GM12878 (cell line): ENCODE measurements around the gene CREB3L1. TPM values are rescaled to one million over a fixed set of nuclear protein-coding genes. Genes with fewer than 3 reads are reported as not detected.

Source experiments
- ATAC-seq: fragments of 200-7000 bp; cut with Tn5 transposase; 3 replicates; pipeline ENCODE4 v1.9.1; 2020; ENCODE audit warnings: mild to moderate bottlenecking, moderate library complexity
- BruUV-seq: library from RNA; stranded (reverse); fragments of 400-500 nt; replicated peaks from 2 replicates; lab custom pipeline; 2021; lab: Mats Ljungman, UMichigan
- CTCF ChIA-PET: fragments of 300-600 bp; sonication (Branson Sonifier 250); formaldehyde crosslinking; extraction: SDS; loops from one replicate; lab custom pipeline; 2021; ENCODE audit warnings: inconsistent platforms; lab: Yijun Ruan, JAX
- POLR2A ChIA-PET: fragments of 350-600 bp; formaldehyde crosslinking; extraction: SDS; loops from one replicate; lab custom pipeline; 2021; ENCODE audit warnings: inconsistent platforms; lab: Charles Lee
- RAD21 ChIA-PET: fragments of 300-600 bp; sonication (Branson Sonifier 250); formaldehyde crosslinking; loops from one replicate; lab custom pipeline; 2023; ENCODE audit warnings: antibody characterized with exemption; ENCODE audit not compliant: unreplicated experiment; lab: Charles Lee
- SMC1A ChIA-PET: fragments of 300-600 bp; sonication (Branson Sonifier 250); formaldehyde crosslinking; loops from one replicate; lab custom pipeline; 2023; ENCODE audit not compliant: unreplicated experiment, uncharacterized antibody; lab: Charles Lee
- DNase-seq: peaks from one replicate; pipeline ENCODE4 v3.0.0-alpha.2; 2011; ENCODE audit warnings: low read depth, low spot score
- FAIRE-seq: peaks from 3 replicates; lab custom pipeline; 2011; peaks lifted over from hg19 to GRCh38; lab: Jason Lieb, UNC
- H2AFZ ChIP-seq: 2 replicates; pipeline ENCODE4 v1.6.0; 2011; ENCODE audit warnings: low read depth, low read length, control low read depth; ENCODE audit not compliant: control insufficient read depth
- H3K27ac ChIP-seq: 2 replicates; pipeline ENCODE4 v1.5.1; 2011; ENCODE audit warnings: control low read depth; ENCODE audit not compliant: control insufficient read depth, insufficient read depth
- H3K27me3 ChIP-seq, 2 experiments: replicated peaks in 1 of 2; 2 replicates each; pipeline versions ENCODE4 v1.6.0 to v1.6.1; 2011; ENCODE audit warnings: low read length in 1 of 2; ENCODE audit not compliant: control insufficient read depth in 2 of 2, insufficient read depth in 2 of 2
- H3K36me3 ChIP-seq, 2 experiments: 2 replicates each; pipeline ENCODE4 v1.5.1; 2011; ENCODE audit warnings: low read length in 1 of 2; ENCODE audit not compliant: control insufficient read depth in 2 of 2, insufficient read depth in 2 of 2
- H3K4me1 ChIP-seq: 2 replicates; pipeline ENCODE4 v1.6.1; 2011; ENCODE audit warnings: mild to moderate bottlenecking, low read length, moderate library complexity, mixed read lengths; ENCODE audit not compliant: control insufficient read depth, insufficient read depth
- H3K4me2 ChIP-seq: 2 replicates; pipeline ENCODE4 v1.6.0; 2011; ENCODE audit warnings: control low read depth; ENCODE audit not compliant: control insufficient read depth, insufficient read depth
- H3K4me3 ChIP-seq: fragments of 200-600 bp; sonication (generic); 2 replicates; pipeline ENCODE4 v1.5.1; 2016
- H3K79me2 ChIP-seq: 2 replicates; pipeline ENCODE4 v1.6.0; 2011; ENCODE audit warnings: low read length; ENCODE audit not compliant: control insufficient read depth, insufficient read depth
- H3K9ac ChIP-seq: 2 replicates; pipeline ENCODE4 v1.8.0; 2011; ENCODE audit warnings: low read length, control low read depth, mixed read lengths; ENCODE audit not compliant: control insufficient read depth, insufficient read depth
- H3K9me3 ChIP-seq: replicated peaks from 3 replicates; pipeline ENCODE4 v1.5.1; 2011; ENCODE audit warnings: mild to moderate bottlenecking, low read length; ENCODE audit not compliant: control insufficient read depth, insufficient read depth
- H4K20me1 ChIP-seq: 2 replicates; pipeline ENCODE4 v1.6.0; 2011; ENCODE audit not compliant: control insufficient read depth, insufficient read depth
- BHLHE40 ChIP-seq, 2 experiments: fragments of 450-650 bp in 1 of 2; IDR thresholded peaks; 2 replicates each; pipeline ENCODE4 v1.6.1; 2011 to 2017; ENCODE audit warnings: low read depth in 2 of 2, borderline replicate concordance in 1 of 2, improper control_type of control experiment in 1 of 2, low read length in 1 of 2, mild to moderate bottlenecking in 1 of 2
- E4F1 ChIP-seq: fragments of 450-650 bp; IDR thresholded peaks from 2 replicates; pipeline ENCODE4 v1.6.1; 2018; ENCODE audit warnings: borderline replicate concordance, mild to moderate bottlenecking; ENCODE audit not compliant: partially characterized antibody
- MLLT1 ChIP-seq: fragments of 450-650 bp; IDR thresholded peaks from 2 replicates; pipeline ENCODE4 v1.6.1; 2016; ENCODE audit warnings: mild to moderate bottlenecking
- NBN ChIP-seq: fragments of 450-650 bp; IDR thresholded peaks from 2 replicates; pipeline ENCODE4 v1.6.1; 2016
- PBX3 ChIP-seq: IDR thresholded peaks from 2 replicates; pipeline ENCODE4 v1.6.1; 2011; ENCODE audit warnings: mild to moderate bottlenecking, low read depth, low read length, moderate library complexity; ENCODE audit not compliant: insufficient replicate concordance
- RBBP5 ChIP-seq: fragments of 200-600 bp; sonication (generic); conservative IDR thresholded peaks from 2 replicates; pipeline ENCODE4 v1.6.1; 2016
- SIX5 ChIP-seq: IDR thresholded peaks from 2 replicates; pipeline ENCODE4 v1.6.1; 2011; ENCODE audit warnings: mild to moderate bottlenecking, low read depth, low read length, moderate library complexity; ENCODE audit not compliant: severe bottlenecking
- SKIL ChIP-seq: fragments of 450-650 bp; IDR thresholded peaks from 2 replicates; pipeline ENCODE4 v1.6.1; 2017; ENCODE audit warnings: mild to moderate bottlenecking, low read depth, inconsistent platforms; ENCODE audit not compliant: poor library complexity, severe bottlenecking
- SMARCA5 ChIP-seq: fragments of 450-650 bp; IDR thresholded peaks from 2 replicates; pipeline ENCODE4 v1.6.1; 2017; ENCODE audit warnings: mild to moderate bottlenecking
- SMC3 ChIP-seq: IDR thresholded peaks from 2 replicates; pipeline ENCODE4 v1.6.1; 2011; ENCODE audit warnings: low read length, improper control_type of control experiment, borderline replicate concordance
- SUPT20H ChIP-seq: IDR thresholded peaks from 2 replicates; pipeline ENCODE4 v1.6.1; 2011; ENCODE audit warnings: low read depth, mild to moderate bottlenecking, low read length, moderate library complexity, borderline replicate concordance; ENCODE audit not compliant: control insufficient read depth
- TCF3 ChIP-seq: IDR thresholded peaks from 2 replicates; pipeline ENCODE4 v1.6.1; 2012; ENCODE audit warnings: low read depth, mild to moderate bottlenecking, low read length, borderline replicate concordance; ENCODE audit not compliant: insufficient read depth
- YBX1 ChIP-seq: fragments of 450-650 bp; IDR thresholded peaks from 2 replicates; pipeline ENCODE4 v1.6.1; 2016; ENCODE audit warnings: antibody characterized with exemption
- ZNF274 ChIP-seq: IDR thresholded peaks from one replicate; pipeline ENCODE4 v1.8.0; 2011; ENCODE audit not compliant: insufficient read length, insufficient read depth
- WGBS: methylation state at CpG from one replicate; pipeline ENCODE4 v1.1.6; 2016; ENCODE audit warnings: low lambda C conversion rate; ENCODE audit not compliant: insufficient replicate concordance, insufficient coverage; ENCODE audit errors: missing lambda C conversion rate; 5-methylcytosine and 5-hydroxymethylcytosine counted together
- in situ Hi-C: fragments of 300-500 bp; cut with MboI; formaldehyde crosslinking; loops from 9 replicates; pipeline ENCODE4 v1.14.3; 2018; ENCODE audit warnings: mixed read lengths
- intact Hi-C: fragments of 100-400 bp; cut with micrococcal nuclease; formaldehyde crosslinking; loops from one replicate; pipeline ENCODE4 v1.14.2; 2022; ENCODE audit not compliant: unreplicated experiment
- polyA plus RNA-seq, 11 experiments: library from polyadenylated mRNA; depleted of rRNA in 4 of 11; unstranded in 6 of 11; stranded (reverse) in 5 of 11; fragments of >200 nt; fragmentation: Nextera tagmentation in 4 of 11; fragmentation: Illumina TruSeq in 1 of 11; extraction: Ambion mirVana in 4 of 11; extraction: Trizol in 1 of 11; gene quantifications; 1 replicate in 1 of 11; 2 replicates in 10 of 11; pipeline versions ENCODE4 v1.2.1 to v1.2.3, GENCODE V29; 2011 to 2016; ENCODE audit warnings: inconsistent platforms in 2 of 11, missing spikeins in 2 of 11, low read depth in 1 of 11
- total RNA-seq, 4 experiments: library from RNA; depleted of rRNA in 3 of 4; stranded (reverse); fragments of >200 nt in 3 of 4; fragmentation: Illumina TruSeq in 1 of 4; extraction: Trizol in 1 of 4; gene quantifications; 2 replicates each; pipeline versions ENCODE4 v1.2.1 to v1.2.3, GENCODE V29; 2013 to 2021

Gene CREB3L1
- total and polyA plus RNA-seq, 10 of the 15 experiments (the other 5 are each of a cell fraction or from before 2014, with no cell fraction given) = 0.03 to 1.4 (median 0.22) TPM

- no TSS peak for BruUV-seq
- in situ Hi-C loops = no loop called here
- ATAC-seq (no peak), FAIRE-seq (no peak), DNase-seq (no peak)
- WGBS = 83% methylated on average over 10 of the region's 10 CpGs
- RAD21 ChIA-PET = interaction anchor here (0.7 to 1.3 kb wide), 3 partner anchors 28 to 63 kb away, joined by 3 to 5 read pairs (median 3); partner anchors contain the start of gene CREB3L1
- H3K9ac ChIP-seq = no peak overlapping the region
- H3K4me2 ChIP-seq = no peak overlapping the region
- intact Hi-C loops = loop anchor here (5.0 to 10.0 kb wide), 2 partner anchors 182 to 340 kb away; partner anchors contain the start of gene PHF21A
- H3K9me3 ChIP-seq = no peaks in the 10 kb centered on the region
- POLR2A ChIA-PET = interaction anchor here (0.7 kb wide), 1 partner anchor 14 kb away, joined by 3 read pairs; no protein-coding TSS in a partner anchor
- H3K79me2 ChIP-seq = no peaks in the 10 kb centered on the region
- CTCF ChIA-PET = interaction anchor here (0.8 to 2.9 kb wide), 9 partner anchors 10 to 66 kb away, joined by 3 to 11 read pairs (median 4); no protein-coding TSS in a partner anchor
- SMC1A ChIA-PET = interaction anchor here (0.7 to 1.4 kb wide), 4 partner anchors 15 to 65 kb away, joined by 3 to 4 read pairs (median 4); no protein-coding TSS in a partner anchor
- H3K27me3 ChIP-seq = no peaks in the 10 kb centered on the region; a peak in 1 of 4 replicates
- no peak overlapping the region for H3K27ac ChIP-seq
- H4K20me1 ChIP-seq = no peaks in the 10 kb centered on the region
- no peaks in the 10 kb centered on the region for H3K36me3 ChIP-seq
- no peak overlapping the region for H3K4me3 ChIP-seq
- H3K4me1 ChIP-seq = peaks cover 21% of the 10 kb centered on the region
- no peak overlapping the region for H2AFZ ChIP-seq
- TF ChIP-seq SMARCA5 (no peak), TCF3 (no peak), SKIL (no peak), SIX5 (no peak), YBX1 (no peak), MLLT1 (no peak), PBX3 (no peak), NBN (no peak), SMC3 (no peak), E4F1 (no peak), ZNF274 (no peak), BHLHE40 (IDR thresholded peaks at IDR 0.05; ENCODE audit: borderline replicate concordance in 1 of 2, low read depth in 2 of 2, low read length in 1 of 2) (no peak), RBBP5 (no peak), SUPT20H (no peak)
- TF ChIP-seq, all 136 proteins: peak for 0
Measured at GRCh38 chr11:46304605-46305179, 27.2 kb downstream of the CREB3L1 start.
